ENCODE data around the gene SBNO1. TPM values are rescaled to one million over a fixed set of nuclear protein-coding genes. Genes with fewer than 3 reads are reported as not detected.

Gene SBNO1
- total RNA-seq, 3 donors from 2014 or later, result 29.4 to 37.7 (median 33.4) TPM

DNA sequence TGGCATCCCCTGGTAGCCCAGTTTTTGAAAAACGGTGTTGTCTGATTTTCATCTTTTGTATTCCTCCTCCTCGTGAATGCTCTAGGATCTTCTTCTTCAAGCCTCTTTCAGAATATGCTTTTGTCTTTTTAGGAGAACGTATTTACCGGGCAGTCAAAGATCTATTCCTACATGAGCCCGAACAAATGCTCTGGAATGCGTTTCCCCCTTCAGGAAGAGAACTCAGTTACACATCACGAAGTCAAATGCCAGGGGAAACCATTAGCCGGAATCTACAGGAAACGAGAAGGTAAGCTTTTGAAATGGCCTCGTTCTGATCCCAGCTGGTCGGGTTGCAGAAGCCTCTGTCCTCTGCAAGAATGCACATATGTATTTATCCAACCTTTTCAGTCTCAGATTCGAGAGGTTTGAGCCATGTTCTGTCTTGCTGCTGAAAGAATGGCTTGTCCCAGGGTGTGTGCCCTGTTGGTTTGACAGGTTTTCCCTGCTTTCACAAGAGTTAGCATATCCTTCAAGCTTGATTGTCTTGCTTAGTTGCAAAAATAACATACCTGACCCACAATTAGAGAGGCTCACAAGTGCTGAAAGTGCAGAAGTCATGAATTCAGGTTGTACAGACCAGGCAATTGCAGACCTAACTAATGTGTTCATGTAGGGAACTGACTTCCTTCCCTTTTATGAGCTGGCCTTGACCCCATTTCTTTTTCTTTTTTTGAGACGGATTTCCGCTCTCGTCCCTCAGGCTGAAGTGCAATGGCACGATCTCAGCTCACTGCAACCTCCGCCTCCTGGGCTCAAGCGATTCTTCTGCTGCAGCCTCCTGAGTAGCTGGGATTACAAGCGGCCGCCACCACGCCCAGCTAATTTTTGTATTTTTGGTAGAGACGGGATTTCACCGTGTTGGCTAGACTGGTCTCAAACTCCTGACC is 26.1 kb upstream of the SBNO1 start:
- DNase-seq (no peak), ATAC-seq (no peak)
- no peaks in the 10 kb centered on the region for H3K9me3 ChIP-seq
- H3K4me3 ChIP-seq, result no peak overlapping the region
- peaks cover 22% of the 10 kb centered on the region for H3K4me1 ChIP-seq (ENCODE audit: low read depth)
- intact Hi-C loops (cut with DNase I, micrococcal nuclease), result no loop called here
- TF ChIP-seq, protein P1, sequence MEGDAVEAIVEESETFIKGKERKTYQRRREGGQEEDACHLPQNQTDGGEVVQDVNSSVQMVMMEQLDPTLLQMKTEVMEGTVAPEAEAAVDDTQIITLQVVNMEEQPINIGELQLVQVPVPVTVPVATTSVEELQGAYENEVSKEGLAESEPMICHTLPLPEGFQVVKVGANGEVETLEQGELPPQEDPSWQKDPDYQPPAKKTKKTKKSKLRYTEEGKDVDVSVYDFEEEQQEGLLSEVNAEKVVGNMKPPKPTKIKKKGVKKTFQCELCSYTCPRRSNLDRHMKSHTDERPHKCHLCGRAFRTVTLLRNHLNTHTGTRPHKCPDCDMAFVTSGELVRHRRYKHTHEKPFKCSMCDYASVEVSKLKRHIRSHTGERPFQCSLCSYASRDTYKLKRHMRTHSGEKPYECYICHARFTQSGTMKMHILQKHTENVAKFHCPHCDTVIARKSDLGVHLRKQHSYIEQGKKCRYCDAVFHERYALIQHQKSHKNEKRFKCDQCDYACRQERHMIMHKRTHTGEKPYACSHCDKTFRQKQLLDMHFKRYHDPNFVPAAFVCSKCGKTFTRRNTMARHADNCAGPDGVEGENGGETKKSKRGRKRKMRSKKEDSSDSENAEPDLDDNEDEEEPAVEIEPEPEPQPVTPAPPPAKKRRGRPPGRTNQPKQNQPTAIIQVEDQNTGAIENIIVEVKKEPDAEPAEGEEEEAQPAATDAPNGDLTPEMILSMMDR (IDR thresholded peaks at IDR 0.05), result no peak
- H3K36me3 ChIP-seq (ENCODE audit: low read depth), result peaks cover under 1% of the 10 kb centered on the region

DNA sequence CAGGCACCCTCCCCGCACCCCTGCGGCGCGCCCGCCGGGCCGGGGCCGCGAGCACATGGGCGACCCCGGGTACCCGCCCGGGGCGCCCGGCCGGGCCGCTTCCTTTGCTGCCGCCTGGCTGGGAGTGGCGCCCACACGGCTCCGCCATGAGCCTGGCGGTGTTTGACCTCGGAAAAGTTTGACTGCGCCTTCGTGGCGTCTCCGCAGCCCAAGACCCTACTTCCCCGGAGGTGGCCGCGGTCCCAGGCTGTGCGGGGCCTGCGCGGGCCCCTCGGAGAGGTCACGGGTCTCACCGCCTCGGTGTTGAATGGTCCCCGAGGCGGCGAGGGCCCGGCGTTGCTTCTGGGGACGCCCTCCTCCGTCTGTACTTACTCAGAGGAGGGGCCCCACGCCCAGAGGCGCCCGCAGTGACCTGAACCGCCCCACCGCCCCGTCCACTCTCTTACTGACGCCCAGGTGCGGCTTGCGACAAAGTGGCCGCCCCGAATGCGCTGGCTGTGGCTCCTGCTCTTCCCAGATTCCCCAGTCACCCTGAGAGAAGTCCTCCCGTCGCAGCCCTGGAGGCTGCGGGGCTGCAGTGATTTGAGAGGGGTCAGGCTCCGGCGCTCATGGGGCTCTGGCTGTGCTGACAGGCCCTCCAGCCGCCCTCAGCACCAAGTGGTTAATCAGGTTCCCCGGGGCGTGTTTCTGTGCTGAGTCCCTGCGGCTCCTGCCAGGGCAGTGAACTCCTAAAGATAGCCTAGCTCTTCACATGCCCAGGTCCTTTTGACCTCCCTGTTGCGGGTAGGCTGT is 25.1 kb upstream of the SBNO1 start:
- intact Hi-C loops (cut with DNase I, micrococcal nuclease), result no loop called here
- Histone ChIP-seq H3K4me1 (ENCODE audit: low read depth) (peaks cover 25% of the 10 kb centered on the region), H3K9me3 (no peaks in the 10 kb centered on the region), H3K4me3 (peak overlapping the region; percentile 46), H3K36me3 (ENCODE audit: low read depth) (no peaks in the 10 kb centered on the region)
- peak; percentile 81 for ATAC-seq
- peak; percentile 76 to 86 (median 81) for DNase-seq
- TF ChIP-seq, protein P1 (IDR thresholded peaks at IDR 0.05), result no peak

DNA sequence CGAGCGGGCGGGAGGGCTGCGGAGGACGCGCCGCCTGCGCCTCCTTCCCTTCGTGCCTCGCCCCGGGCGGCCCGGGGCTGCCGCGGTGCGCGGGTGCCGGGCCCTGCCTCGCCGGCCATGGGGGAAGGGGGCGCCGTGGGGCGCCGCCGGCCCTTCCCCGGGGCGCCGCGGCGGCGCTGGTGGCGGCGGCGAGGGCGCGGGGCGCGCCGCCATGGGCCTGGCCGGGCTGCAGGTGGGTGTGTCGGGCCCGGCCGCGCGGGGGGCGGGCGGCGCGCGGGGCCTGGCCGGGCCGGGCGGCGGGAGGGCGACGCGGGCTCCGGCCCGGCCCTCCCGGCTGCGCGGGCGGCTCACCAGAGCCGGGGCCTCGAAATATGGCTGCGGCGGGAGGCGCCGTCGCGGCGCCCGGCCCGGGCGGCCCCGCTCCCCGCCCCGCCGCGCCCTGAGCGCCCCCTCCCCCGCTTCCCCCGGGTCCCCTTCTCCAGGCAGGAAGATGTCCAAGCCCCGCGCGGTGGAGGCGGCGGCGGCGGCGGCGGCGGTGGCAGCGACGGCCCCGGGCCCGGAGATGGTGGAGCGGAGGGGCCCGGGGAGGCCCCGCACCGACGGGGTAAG is 24.4 kb upstream of the SBNO1 start:
- Histone ChIP-seq H3K4me1 (ENCODE audit: low read depth) (peaks cover 28% of the 10 kb centered on the region), H3K36me3 (ENCODE audit: low read depth) (no peaks in the 10 kb centered on the region), H3K4me3 (peak overlapping the region; percentile 46), H3K9me3 (no peaks in the 10 kb centered on the region)
- DNase-seq (peak in 1 of 3 donors; percentile 14), ATAC-seq (peak; percentile 0)
- TF ChIP-seq, protein P1 (IDR thresholded peaks at IDR 0.05), result no peak
- intact Hi-C loops (cut with DNase I, micrococcal nuclease), result no loop called here

DNA sequence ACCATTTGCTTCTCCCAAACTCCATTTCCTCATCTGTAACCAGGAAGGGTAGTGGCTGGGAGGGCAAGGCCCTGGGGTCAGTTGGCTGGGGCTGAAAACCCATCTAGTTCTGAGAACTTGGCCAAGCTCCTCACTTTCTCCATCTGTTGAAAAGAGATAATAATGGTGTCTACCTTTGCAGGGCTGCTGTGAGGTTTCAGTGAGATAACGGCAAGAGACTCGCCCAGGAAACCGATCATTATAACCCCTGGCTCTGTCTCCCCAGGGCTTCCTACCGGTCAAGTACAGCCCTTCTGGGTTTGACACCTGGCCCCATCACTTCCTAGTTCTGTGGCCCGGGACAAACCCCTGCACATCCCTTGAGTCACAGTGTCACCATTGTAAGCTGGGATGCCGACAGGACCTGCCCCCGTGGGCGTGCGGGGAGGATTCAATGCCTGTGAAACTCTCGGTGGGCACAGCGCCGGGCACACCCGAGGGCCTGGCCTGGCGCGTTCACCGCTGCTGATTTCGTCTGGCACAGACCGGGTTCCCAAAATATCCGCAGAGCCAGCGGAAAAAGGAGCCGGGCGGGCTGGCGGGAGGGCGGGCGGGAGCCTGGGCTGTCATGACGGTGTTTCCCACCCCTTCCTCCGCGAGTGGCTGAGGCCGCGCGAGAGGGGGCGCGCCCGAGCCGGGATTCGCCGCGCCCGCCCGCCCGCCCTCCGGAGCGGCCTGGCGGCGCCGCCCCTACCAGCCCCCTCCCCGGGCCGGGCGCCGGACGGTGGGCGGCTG is 23.7 kb upstream of the SBNO1 start:
- Histone ChIP-seq H3K4me3 (peak overlapping the region; percentile 19), H3K36me3 (ENCODE audit: low read depth) (no peaks in the 10 kb centered on the region), H3K9me3 (no peaks in the 10 kb centered on the region), H3K4me1 (ENCODE audit: low read depth) (peaks cover 28% of the 10 kb centered on the region)
- DNase-seq (peak; percentile 79 to 88 (median 82)), ATAC-seq (peak; percentile 68)
- TF ChIP-seq, protein P1 (IDR thresholded peaks at IDR 0.05), result no peak
- intact Hi-C loops (cut with DNase I, micrococcal nuclease), result no loop called here
